Activated B cell treated with CpG ODN at 0.5 μM for 24 hours (primary cell): ENCODE results near the gene SEMA3A. TPM values are rescaled to one million over a fixed set of nuclear protein-coding genes. Genes with fewer than 3 reads are reported as not detected.

Source experiments
- ATAC-seq: fragments of 200-7000 bp; cut with Tn5 transposase; one replicate; pipeline ENCODE4 v1.10.0; 2021; ENCODE audit warnings: low read depth, mild to moderate bottlenecking, moderate library complexity
- CTCF ChIA-PET: fragments of 350-600 bp; sonication (Branson Sonifier 250); formaldehyde crosslinking; loops from one replicate; lab custom pipeline; 2021; ENCODE audit warnings: antibody characterized with exemption; lab: Charles Lee
- POLR2A ChIA-PET: fragments of 350-600 bp; sonication (Branson Sonifier 250); formaldehyde crosslinking; loops from one replicate; lab custom pipeline; 2021; ENCODE audit warnings: antibody characterized with exemption; lab: Charles Lee
- DNase-seq: peaks from one replicate; pipeline ENCODE4 v3.0.0; 2022
- H3K27ac Mint-ChIP-seq: one replicate; pipeline ENCODE4 v1.8.0; 2020; ENCODE audit warnings: mixed read lengths
- H3K27me3 Mint-ChIP-seq: one replicate; pipeline ENCODE4 v1.8.0; 2021; ENCODE audit warnings: mixed read lengths
- H3K36me3 Mint-ChIP-seq: one replicate; pipeline ENCODE4 v1.8.0; 2021; ENCODE audit warnings: low read depth, mixed read lengths
- H3K4me1 Mint-ChIP-seq: one replicate; pipeline ENCODE4 v1.8.0; 2021; ENCODE audit warnings: mixed read lengths
- H3K4me3 Mint-ChIP-seq: one replicate; pipeline ENCODE4 v1.8.0; 2020; ENCODE audit warnings: mild to moderate bottlenecking, mixed read lengths
- H3K9me3 Mint-ChIP-seq: one replicate; pipeline ENCODE4 v1.8.0; 2020; ENCODE audit warnings: mixed read lengths
- CTCF ChIP-seq: fragments of 200-600 bp; IDR thresholded peaks from one replicate; pipeline ENCODE4 v1.8.0; 2022; ENCODE audit warnings: antibody characterized with exemption, mild to moderate bottlenecking
- intact Hi-C: fragments of 100-400 bp; cut with micrococcal nuclease; formaldehyde crosslinking; loops from one replicate; pipeline ENCODE4 v1.15.1; 2024
- total RNA-seq: library from RNA; stranded (reverse); gene quantifications from 2 replicates; pipeline ENCODE4 v1.2.3, GENCODE V29; 2022

Gene SEMA3A
- total RNA-seq, 1 donor from 2014 or later, result not detected

GRCh38 chr7:84113906-84114850 is 80.4 kb downstream of the SEMA3A start:
- POLR2A ChIA-PET, result no interaction called here
- no peaks in the 10 kb centered on the region for H3K36me3 Mint-ChIP-seq
- H3K4me1 Mint-ChIP-seq, result no peaks in the 10 kb centered on the region
- CTCF ChIA-PET, result no interaction called here
- no peaks in the 10 kb centered on the region for H3K27me3 Mint-ChIP-seq
- ATAC-seq, result no peak
- H3K27ac Mint-ChIP-seq, result no peak overlapping the region
- no peaks in the 10 kb centered on the region for H3K9me3 Mint-ChIP-seq
- H3K4me3 Mint-ChIP-seq, result no peak overlapping the region
- DNase-seq, result no peak
- no peak for TF ChIP-seq CTCF
- intact Hi-C loops, result no loop called here

- POLR2A ChIA-PET, result no interaction called here
Observed at GRCh38 chr7:84113286-84113685, 81.3 kb downstream of the SEMA3A start.

GRCh38 chr7:84112771-84113170 is 81.8 kb downstream of the SEMA3A start:
- H3K9me3 Mint-ChIP-seq, result no peaks in the 10 kb centered on the region
- ATAC-seq (no peak), DNase-seq (no peak)
- TF ChIP-seq CTCF, result no peak
- no peaks in the 10 kb centered on the region for H3K36me3 Mint-ChIP-seq
- intact Hi-C loops, result no loop called here
- ChIA-PET CTCF (no interaction called here), POLR2A (no interaction called here)
- H3K4me1 Mint-ChIP-seq, result no peaks in the 10 kb centered on the region
- no peak overlapping the region for H3K4me3 Mint-ChIP-seq
- no peaks in the 10 kb centered on the region for H3K27me3 Mint-ChIP-seq
- no peak overlapping the region for H3K27ac Mint-ChIP-seq

More at GRCh38 chr7:84113286-84113685, 81.3 kb downstream of the SEMA3A start:
- no peak for TF ChIP-seq CTCF
- Mint-ChIP-seq H3K4me3 (no peak overlapping the region), H3K4me1 (no peaks in the 10 kb centered on the region), H3K27me3 (no peaks in the 10 kb centered on the region), H3K36me3 (no peaks in the 10 kb centered on the region), H3K27ac (no peak overlapping the region), H3K9me3 (no peaks in the 10 kb centered on the region)
- ATAC-seq (no peak), DNase-seq (no peak)
- intact Hi-C loops, result no loop called here
- CTCF ChIA-PET, result no interaction called here

DNA sequence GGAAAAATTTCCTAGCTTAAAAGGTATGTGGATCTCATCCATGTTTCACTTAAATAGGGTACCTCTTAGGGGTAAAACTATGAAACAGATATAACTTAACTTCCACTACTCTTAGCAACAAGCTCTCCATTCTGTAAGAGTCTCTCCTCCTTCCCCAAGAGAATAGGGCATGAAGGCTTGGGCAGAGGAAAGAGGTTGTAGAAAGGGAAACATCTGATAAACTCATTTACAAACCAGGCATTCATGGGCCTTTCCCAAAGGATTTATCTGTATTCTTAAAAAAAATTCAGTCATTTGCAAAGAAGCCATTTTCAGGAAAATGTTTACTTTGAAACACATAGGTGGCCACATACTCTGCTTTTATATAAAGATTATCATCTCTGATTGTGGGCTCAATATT is 82.7 kb downstream of the SEMA3A start:
- Mint-ChIP-seq H3K4me3 (no peak overlapping the region), H3K36me3 (no peaks in the 10 kb centered on the region), H3K27me3 (no peaks in the 10 kb centered on the region), H3K27ac (no peak overlapping the region), H3K9me3 (no peaks in the 10 kb centered on the region), H3K4me1 (no peaks in the 10 kb centered on the region)
- no peak for TF ChIP-seq CTCF
- ChIA-PET CTCF (no interaction called here), POLR2A (no interaction called here)
- DNase-seq, result no peak
- intact Hi-C loops, result no loop called here
- ATAC-seq, result no peak

DNA sequence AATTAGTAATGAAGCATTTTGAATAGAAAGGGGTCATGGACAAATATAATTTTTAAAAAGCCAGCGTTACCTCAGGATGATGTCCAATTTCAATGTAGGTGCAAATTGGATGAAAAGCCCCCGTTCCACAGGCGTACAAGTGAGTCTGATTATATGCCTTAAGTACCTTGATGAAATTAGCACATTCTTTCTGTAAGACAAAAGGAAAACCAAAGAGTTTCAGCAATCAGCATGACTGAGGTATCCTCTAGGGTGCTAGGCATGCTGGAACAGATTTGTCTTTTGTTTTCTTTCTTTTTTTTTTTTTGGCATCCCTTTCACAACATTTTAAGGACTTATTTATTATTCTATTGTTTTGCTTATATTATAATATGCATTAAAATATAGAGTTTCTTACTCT is 84.2 kb downstream of the SEMA3A start:
- CTCF ChIA-PET, result no interaction called here
- POLR2A ChIA-PET, result no interaction called here
- no peak for TF ChIP-seq CTCF
- intact Hi-C loops, result no loop called here
- H3K4me3 Mint-ChIP-seq, result no peak overlapping the region
- no peaks in the 10 kb centered on the region for H3K27me3 Mint-ChIP-seq
- DNase-seq (no peak), ATAC-seq (no peak)
- no peaks in the 10 kb centered on the region for H3K36me3 Mint-ChIP-seq
- no peak overlapping the region for H3K27ac Mint-ChIP-seq
- no peaks in the 10 kb centered on the region for H3K9me3 Mint-ChIP-seq
- no peaks in the 10 kb centered on the region for H3K4me1 Mint-ChIP-seq
